ENCODE data around the gene AUTS2. TPM values are rescaled to one million over a fixed set of nuclear protein-coding genes. Genes with fewer than 3 reads are reported as not detected.

AUTS2 gene
- total and polyA plus RNA-seq, 2 of the 8 experiments (the other 6 are each of a cell fraction or from before 2014, with no cell fraction given): 25.9 to 101 TPM

GRCh38 chr7:70728872-70729552, 1130.7 kb downstream of the AUTS2 start (continued):
- TF ChIP-seq CHD7 (IDR thresholded peaks at IDR 0.05; ENCODE audit: insufficient replicate concordance, low read length): peak; percentile 25
- peak in 1 of 2 experiments; percentile 35; a peak in 1 of 3 replicates for TF ChIP-seq POLR2A (IDR thresholded peaks at IDR 0.05; ENCODE audit: control extremely low read depth in 1 of 2, low read depth in 2 of 2, low read length in 2 of 2)
- peak; percentile 85 for TF ChIP-seq YY1 (IDR thresholded peaks at IDR 0.05; ENCODE audit: low read depth, low read length)
- TF ChIP-seq EP300 (IDR thresholded peaks at IDR 0.05; ENCODE audit: borderline replicate concordance in 1 of 2, low read depth in 2 of 2, low read length in 2 of 2): peak; percentile 16 to 37; a peak in 2 of 3 replicates
